ENCODE data around the gene RIN1. TPM values are rescaled to one million over a fixed set of nuclear protein-coding genes. Genes with fewer than 3 reads are reported as not detected.

Gene RIN1, protein sequence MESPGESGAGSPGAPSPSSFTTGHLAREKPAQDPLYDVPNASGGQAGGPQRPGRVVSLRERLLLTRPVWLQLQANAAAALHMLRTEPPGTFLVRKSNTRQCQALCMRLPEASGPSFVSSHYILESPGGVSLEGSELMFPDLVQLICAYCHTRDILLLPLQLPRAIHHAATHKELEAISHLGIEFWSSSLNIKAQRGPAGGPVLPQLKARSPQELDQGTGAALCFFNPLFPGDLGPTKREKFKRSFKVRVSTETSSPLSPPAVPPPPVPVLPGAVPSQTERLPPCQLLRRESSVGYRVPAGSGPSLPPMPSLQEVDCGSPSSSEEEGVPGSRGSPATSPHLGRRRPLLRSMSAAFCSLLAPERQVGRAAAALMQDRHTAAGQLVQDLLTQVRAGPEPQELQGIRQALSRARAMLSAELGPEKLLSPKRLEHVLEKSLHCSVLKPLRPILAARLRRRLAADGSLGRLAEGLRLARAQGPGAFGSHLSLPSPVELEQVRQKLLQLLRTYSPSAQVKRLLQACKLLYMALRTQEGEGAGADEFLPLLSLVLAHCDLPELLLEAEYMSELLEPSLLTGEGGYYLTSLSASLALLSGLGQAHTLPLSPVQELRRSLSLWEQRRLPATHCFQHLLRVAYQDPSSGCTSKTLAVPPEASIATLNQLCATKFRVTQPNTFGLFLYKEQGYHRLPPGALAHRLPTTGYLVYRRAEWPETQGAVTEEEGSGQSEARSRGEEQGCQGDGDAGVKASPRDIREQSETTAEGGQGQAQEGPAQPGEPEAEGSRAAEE
- 22.0 to 34.3 TPM (median 31.6 TPM) in 5 replicates for total RNA-seq (2022; extraction: Qiagen RNA extraction)

DNA sequence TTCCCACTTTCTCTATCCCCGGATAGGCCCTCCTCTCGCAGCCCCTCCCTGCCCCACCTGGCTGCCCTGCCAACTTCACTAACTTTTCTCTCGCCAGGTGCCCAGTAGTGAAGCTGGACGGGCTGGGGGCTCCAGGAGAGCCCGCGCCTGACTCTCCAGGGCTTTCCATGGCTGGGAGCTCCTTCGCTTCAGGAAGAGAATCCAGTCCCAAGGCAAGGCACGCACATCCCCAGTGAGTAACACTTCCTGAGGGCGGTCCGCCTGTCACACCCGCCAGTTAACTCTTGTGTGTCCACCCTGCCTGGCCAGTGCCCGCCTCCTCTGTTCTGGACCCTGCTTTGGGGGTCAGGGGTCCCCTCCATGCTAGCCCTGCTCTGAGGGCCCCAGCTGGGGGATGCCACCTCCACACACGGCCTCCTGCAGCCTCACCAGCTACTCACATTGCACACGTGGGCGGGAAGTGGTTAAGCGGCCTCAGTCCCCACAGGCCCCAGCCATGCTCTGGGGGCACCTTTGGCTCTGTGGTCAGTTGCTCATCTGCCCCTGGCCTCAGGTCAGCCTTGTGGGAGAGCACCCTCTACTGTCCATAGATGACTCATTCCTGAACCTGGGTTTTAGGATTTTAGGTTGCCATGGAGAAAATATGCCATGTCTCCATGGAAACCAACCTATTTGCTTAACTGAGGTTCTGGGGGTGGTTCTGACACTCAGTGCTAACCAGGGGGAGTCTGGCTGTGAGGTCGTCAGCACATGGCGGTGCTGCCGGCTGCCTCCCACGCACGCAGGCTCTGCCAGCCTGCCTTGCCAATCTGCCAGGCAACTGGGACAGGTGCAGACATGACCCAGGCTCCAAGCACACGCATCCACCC lies at the start of gene RIN1:
Gene RIN1 (minus strand): TSS at position 201 of the 869 bp plus-strand sequence. CDS start 32 bp downstream, at position 169.

DNA sequence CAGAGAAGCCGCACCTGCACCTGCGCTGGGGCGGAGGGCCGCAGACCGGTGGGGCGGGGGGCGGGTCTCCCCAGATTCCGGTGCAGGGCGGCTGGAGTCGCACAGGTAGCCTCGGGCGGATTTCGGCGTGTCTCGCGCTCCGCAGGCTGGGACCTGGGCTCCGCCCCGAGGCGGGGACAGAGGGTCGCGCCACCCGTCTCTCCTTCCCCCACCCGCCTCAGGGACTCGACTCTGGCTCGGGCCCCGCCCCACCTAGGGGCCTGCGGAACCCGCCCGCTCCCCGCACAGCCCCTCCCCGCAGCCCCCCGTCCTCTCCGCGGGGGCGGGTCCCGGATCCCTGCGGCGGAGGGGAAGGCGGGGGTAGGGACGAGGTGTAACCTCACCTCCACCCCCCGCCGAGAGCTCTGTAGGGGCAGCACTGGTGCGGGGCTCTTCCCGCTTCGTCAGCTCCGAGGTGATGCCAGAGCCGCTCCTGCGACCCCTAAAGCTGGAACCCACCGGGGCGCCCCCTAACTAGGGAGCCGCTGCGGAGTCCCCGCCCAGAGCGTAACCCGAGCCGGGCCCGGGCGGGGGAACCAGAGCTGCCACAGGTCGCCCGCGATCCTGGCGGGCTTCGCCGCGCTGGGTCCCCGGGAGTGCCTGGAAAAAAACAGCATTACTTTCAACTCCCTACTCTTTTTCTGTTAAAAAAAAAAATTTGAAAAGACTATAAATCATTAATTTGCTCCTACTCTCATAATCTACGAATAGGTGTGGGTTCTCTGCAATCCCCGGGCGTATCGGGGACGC lies 35.6 kb upstream of the RIN1 start, which contains the start of gene SLC29A2:
Gene SLC29A2 (minus strand): TSS at position 134 of the 789 bp plus-strand sequence. CDS start 169 bp downstream, outside the sequence.

DNA sequence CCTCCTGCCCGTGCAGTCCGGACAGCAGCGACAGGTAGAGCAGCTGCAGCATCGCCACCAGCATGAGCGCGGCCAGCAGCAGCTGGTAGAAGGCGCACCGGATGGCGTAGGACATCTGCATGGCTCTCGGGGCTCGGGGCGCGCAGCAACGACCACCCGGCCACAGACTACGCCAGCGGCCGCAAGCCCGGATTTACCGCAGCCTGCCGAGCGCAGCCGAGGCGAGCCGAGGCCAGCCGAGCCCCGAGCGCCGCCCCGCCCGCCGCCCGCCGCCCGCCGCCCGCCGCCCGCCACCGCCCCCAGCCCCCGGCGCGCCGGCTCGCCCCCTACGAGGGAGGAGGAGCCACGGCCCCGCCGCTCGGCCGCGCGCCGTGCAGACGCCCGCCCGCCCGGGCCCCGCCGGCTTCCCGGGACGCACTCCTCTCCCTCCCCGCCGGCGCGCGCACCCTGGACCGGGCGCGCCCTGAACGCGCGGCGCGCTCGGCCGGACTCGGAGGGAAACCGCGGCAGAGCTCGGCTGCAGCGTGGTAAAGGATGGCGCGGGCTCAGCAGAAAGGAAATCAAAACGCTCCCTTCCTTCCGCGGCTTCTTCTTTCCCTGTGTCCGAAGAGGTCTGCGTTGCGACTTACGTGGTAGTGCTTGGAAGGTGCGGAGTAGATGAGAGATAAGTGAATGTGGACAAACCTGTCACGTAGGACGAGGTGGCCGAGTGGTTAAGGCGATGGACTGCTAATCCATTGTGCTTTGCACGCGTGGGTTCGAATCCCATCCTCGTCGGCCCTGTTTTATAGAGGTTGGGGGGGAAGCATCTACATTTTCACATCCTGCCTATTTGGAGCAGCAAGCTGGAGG lies 11.4 kb upstream of the RIN1 start, which contains the start of gene B4GAT1:
Gene B4GAT1 (minus strand): TSS at position 205 of the 852 bp plus-strand sequence. CDS start 84 bp downstream, at position 121.

DNA sequence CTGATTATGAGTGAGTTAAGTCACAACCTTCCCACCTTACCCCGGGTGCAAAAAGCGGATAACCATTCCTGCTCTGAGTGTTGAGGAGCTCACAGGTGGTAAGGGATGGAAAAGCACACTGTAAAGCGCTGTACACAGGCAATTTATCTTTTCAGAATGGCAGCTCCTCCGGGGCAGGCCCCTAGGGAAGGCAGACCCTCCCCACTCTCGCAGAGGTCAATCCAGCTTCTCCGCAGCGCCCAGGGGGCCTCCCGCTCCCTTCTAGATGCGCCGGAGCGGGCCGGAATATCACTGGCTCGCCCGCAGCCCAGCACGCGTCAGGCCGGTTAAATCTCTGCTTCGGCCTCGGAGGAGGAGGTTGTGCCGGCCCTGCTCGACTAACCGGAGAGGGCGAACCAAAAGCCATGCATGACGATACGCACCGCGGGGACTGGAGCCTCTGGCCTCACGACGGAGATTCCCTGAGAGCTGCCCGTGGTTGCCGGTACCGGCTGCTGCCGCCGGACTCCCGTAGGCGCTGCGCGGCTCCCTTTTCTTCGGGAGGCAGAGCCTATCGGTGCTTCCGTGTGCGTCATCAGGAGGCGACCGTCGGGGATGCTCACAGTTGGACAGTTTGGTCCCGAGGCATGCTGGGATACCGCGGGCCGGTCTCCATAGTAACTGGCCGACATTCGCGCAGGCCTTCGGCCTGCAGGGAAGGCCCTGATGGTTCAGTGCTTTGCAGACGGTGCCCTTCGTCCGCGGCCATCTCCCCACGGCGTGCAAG lies 8.5 kb upstream of the RIN1 start, which contains the start of gene BRMS1:
Gene BRMS1 (minus strand): TSS at position 555 of the 766 bp plus-strand sequence. CDS start 2,870 bp downstream, outside the sequence.

DNA sequence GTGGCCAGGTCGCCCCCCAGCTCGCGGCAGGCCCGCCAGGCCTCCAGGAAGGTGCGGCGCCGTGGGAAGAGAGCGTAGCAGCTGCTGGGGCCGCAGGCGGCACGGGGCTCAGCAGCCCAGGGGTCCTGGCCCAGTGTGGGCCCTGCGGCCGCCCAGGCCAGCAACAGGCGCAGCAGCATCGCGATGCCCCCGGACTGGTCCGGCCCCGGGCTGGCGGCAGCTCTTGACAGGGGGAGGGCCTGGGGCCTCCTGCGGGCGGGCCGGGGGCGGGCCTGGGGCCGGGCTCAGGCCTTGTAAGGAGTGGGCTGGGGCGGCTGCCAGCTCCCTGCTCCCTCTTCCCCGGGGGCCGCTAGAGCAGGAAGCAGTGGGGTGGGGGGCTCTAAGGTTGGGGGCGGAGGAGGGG lies 19.4 kb downstream of the RIN1 start, which contains the start of gene CD248:
Gene CD248 (minus strand): TSS at position 196 of the 403 bp plus-strand sequence. CDS start 17 bp downstream, at position 179.

DNA sequence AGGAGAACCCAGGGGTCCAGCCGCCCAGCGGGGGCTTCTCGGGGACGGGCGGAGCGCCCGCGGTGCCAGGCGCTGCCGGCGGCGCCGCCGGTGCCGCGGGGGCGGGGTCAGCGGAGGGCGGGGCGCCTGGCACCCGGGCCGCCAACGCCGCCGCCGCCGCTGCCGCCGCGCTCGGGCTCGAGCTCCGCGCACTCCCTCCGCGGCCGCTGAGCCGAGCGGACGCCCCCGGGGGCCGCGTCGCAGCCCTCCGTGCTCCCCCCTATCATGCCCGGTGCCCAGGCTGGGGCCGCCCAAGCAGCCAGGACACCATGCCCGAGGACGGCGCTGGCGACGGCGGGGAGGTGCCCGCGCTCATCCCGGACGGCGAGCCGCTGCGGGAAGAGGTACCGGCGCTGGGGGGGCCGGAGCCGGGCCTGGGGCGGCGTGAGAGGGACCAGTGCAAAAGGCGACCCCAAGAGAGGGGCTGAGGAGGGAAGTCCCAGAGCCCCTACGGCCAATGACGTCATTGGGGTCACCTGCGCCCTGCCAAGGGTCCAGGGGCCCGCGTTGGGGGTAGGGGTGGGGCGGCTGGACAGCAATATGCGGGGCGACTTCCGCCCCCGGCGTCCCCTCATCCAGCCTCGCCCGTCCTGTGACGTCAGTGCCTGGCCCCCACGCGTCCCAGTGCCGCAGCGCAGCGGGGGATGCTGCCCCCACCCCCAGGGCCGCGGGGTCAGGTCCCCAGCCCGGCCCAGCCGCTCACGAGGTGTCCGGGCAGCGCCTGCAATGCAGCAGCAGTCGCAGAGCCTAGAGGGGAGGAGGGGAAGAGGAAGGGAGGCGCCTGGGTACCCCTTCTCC lies 44.3 kb downstream of the RIN1 start, which contains the start of gene TMEM151A:
Gene TMEM151A (plus strand): TSS at position 189 of the 837 bp plus-strand sequence. CDS start 120 bp downstream, at position 309.

DNA sequence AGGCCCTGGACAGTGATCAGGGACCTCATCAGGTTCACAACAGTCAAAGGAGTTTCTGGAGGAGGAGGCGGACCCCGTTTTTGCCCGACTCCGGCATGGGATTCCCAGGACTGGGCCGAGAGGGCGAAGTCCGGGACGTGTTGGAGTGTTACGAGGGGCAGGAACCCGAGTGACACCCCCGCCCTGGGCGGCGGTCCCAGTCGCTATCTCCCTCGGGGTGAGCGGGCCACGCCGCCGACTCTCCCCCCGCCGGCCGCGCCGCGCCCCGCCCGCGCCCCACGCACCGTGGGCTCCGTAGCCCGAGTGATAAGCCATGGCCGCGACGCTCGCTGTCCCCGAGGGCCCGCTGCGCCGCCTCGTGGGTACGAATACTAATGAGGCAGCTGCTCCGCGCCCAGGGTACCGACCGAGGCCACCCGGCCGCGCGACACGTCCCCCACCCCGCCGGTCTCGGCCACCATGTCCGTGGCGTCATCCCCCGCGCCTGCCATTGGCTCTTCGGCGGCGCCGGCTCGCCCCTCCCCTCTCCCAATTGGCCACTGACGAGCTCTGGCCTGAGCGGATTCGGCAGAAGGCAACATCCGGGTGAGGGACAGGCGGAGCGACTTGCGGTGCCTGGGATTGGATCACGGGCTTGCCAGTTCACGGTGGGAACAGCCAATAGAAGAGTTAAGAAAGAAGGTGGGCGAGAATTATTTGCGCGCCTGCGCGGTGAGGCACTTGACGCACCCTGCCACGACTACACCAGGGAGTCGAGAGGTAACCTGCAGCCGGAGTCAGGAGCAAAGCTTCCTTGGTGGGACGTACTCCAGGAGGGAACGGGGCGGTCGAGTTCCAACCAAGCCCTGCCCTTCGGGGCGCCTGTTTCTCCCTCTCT lies 47.3 kb downstream of the RIN1 start, which contains the start of gene YIF1A:
Gene YIF1A (minus strand): TSS at position 473 of the 877 bp plus-strand sequence. CDS start 158 bp downstream, at position 315.

Other genes starting within 250 kb of the RIN1 start
- gene KLC2, start 78.7 kb downstream of the RIN1 start, total RNA-seq (2022; extraction: Qiagen RNA extraction): 39.3 to 47.0 TPM (median 43.1 TPM) in 5 replicates
- 131 to 153 TPM (median 147 TPM) in 5 replicates for gene RAB1B, start 67.8 kb downstream of the RIN1 start, total RNA-seq (2022; extraction: Qiagen RNA extraction)
- 2.1 to 3.0 TPM (median 2.3 TPM) in 5 replicates for gene CNIH2, start 58.3 kb downstream of the RIN1 start, total RNA-seq (2022; extraction: Qiagen RNA extraction)
- 93.6 to 127 TPM (median 118 TPM) in 5 replicates for gene YIF1A, start 47.3 kb downstream of the RIN1 start, total RNA-seq (2022; extraction: Qiagen RNA extraction)
- 2.0 to 4.1 TPM (median 3.7 TPM) in 5 replicates for gene TMEM151A, start 44.5 kb downstream of the RIN1 start, total RNA-seq (2022; extraction: Qiagen RNA extraction)
- gene CD248, start 19.4 kb downstream of the RIN1 start, total RNA-seq (2022; extraction: Qiagen RNA extraction): 0.02 to 0.03 TPM in 2 of 5 replicates, not detected in the others
- gene BRMS1, start 8.7 kb upstream of the RIN1 start, total RNA-seq (2022; extraction: Qiagen RNA extraction): 74.1 to 97.5 TPM (median 86.7 TPM) in 5 replicates
- gene B4GAT1, start 11.2 kb upstream of the RIN1 start, total RNA-seq (2022; extraction: Qiagen RNA extraction): 13.5 to 17.7 TPM (median 17.4 TPM) in 5 replicates
- 6.0 to 10.5 TPM (median 9.3 TPM) in 5 replicates for gene SLC29A2, start 35.3 kb upstream of the RIN1 start, total RNA-seq (2022; extraction: Qiagen RNA extraction)
- not detected in 5 replicates for gene NPAS4, start 84.6 kb upstream of the RIN1 start, total RNA-seq (2022; extraction: Qiagen RNA extraction)
- gene MRPL11, start 102.4 kb upstream of the RIN1 start, total RNA-seq (2022; extraction: Qiagen RNA extraction): 92.8 to 117 TPM (median 112 TPM) in 5 replicates
- 3.4 to 5.2 TPM (median 4.6 TPM) in 5 replicates for gene PELI3, start 130.5 kb upstream of the RIN1 start, total RNA-seq (2022; extraction: Qiagen RNA extraction)
- 51.8 to 63.1 TPM (median 54.0 TPM) in 5 replicates for gene DPP3, start 144.0 kb upstream of the RIN1 start, total RNA-seq (2022; extraction: Qiagen RNA extraction)
- gene BBS1, start 174.2 kb upstream of the RIN1 start, total RNA-seq (2022; extraction: Qiagen RNA extraction): 8.9 to 10.5 TPM (median 9.4 TPM) in 5 replicates
- gene ZDHHC24, start 209.6 kb upstream of the RIN1 start, total RNA-seq (2022; extraction: Qiagen RNA extraction): 7.0 to 14.5 TPM (median 13.6 TPM) in 5 replicates
- 0.02 to 0.10 TPM (median 0.09 TPM) in 4 of 5 replicates, not detected in the other for gene ACTN3, start 210.5 kb upstream of the RIN1 start, total RNA-seq (2022; extraction: Qiagen RNA extraction)
- 31.7 to 39.8 TPM (median 33.7 TPM) in 5 replicates for gene CTSF, start 232.2 kb upstream of the RIN1 start, total RNA-seq (2022; extraction: Qiagen RNA extraction)